NCI-H187 (cell line): Measurements from ENCODE around the gene MYH4.

Experiments used
- DNase-seq, 2 experiments: peaks; one replicate each; lab custom pipeline; 2025; lab: John Stamatoyannopoulos, UW

Gene MYH4

GRCh38 chr17:10469459-10469858 is at the start of gene MYH4:
MYH4 (minus strand) TSS chr17:10469559; CDS start chr17:10466745, 2,814 bp downstream.
- DNase-seq, result no peak

- no peak for DNase-seq
Measured at GRCh38 chr17:10518271-10519037, 49.1 kb upstream of the MYH4 start, which contains the start of gene MYH1. MYH1 (minus strand) TSS chr17:10518542; CDS start chr17:10516642, 1,900 bp downstream.

GRCh38 chr17:10516638-10517037 is 47.3 kb upstream of the MYH4 start:
- DNase-seq, result no peak

GRCh38 chr17:10516065-10516464 is 46.7 kb upstream of the MYH4 start:
- no peak for DNase-seq

- no peak for DNase-seq
Measured at GRCh38 chr17:10513299-10514067, 44.1 kb upstream of the MYH4 start.

- no peak for DNase-seq
Measured at GRCh38 chr17:10512856-10513255, 43.5 kb upstream of the MYH4 start.

- DNase-seq, result no peak
Measured at GRCh38 chr17:10499950-10500349, 30.6 kb upstream of the MYH4 start.

- DNase-seq, result no peak
Measured at GRCh38 chr17:10492004-10492403, 22.6 kb upstream of the MYH4 start.

GRCh38 chr17:10482252-10482651 is 12.9 kb upstream of the MYH4 start:
- DNase-seq, result no peak

- no peak for DNase-seq
Measured at GRCh38 chr17:10477701-10478100, 8.3 kb upstream of the MYH4 start.

- DNase-seq, result no peak
Measured at GRCh38 chr17:10474536-10474935, 5.2 kb upstream of the MYH4 start.

- no peak for DNase-seq
Measured at GRCh38 chr17:10471858-10472257, 2.5 kb upstream of the MYH4 start.

GRCh38 chr17:10463402-10463801 is 6.0 kb downstream of the MYH4 start:
- DNase-seq, result no peak

GRCh38 chr17:10460062-10460461 is 9.3 kb downstream of the MYH4 start:
- no peak for DNase-seq

GRCh38 chr17:10458701-10459100 is 10.7 kb downstream of the MYH4 start:
- no peak for DNase-seq

- DNase-seq, result no peak
Measured at GRCh38 chr17:10457952-10458351, 11.4 kb downstream of the MYH4 start.

GRCh38 chr17:10447026-10447931 is 22.1 kb downstream of the MYH4 start:
- DNase-seq, result no peak

GRCh38 chr17:10439816-10440215 is 29.5 kb downstream of the MYH4 start:
- DNase-seq, result no peak

GRCh38 chr17:10435096-10435495 is 34.3 kb downstream of the MYH4 start:
- no peak for DNase-seq

GRCh38 chr17:10429421-10430045 is 39.8 kb downstream of the MYH4 start:
- DNase-seq, result no peak

GRCh38 chr17:10428781-10429180 is 40.6 kb downstream of the MYH4 start:
- no peak for DNase-seq
